IgD-negative memory B cell (primary cell): ENCODE results near the gene MPP1. TPM values are rescaled to one million over a fixed set of nuclear protein-coding genes. Genes with fewer than 3 reads are reported as not detected.
"Not testable (repeated sequence)": the region's sequence is repeated elsewhere in the genome, so short reads cannot be mapped to it uniquely, and the experiment has no call there.

ENCODE experiments used
- H3K27ac Mint-ChIP-seq, 3 donors: one replicate each; pipeline ENCODE4 v1.8.0; 2020 to 2022; ENCODE audit warnings: mild to moderate bottlenecking in 3 of 3, mixed read lengths in 3 of 3, moderate library complexity in 1 of 3
- H3K27me3 Mint-ChIP-seq: one replicate; pipeline ENCODE4 v1.8.0; 2021; ENCODE audit warnings: mixed read lengths
- H3K36me3 Mint-ChIP-seq: one replicate; pipeline ENCODE4 v1.8.0; 2020; ENCODE audit warnings: mild to moderate bottlenecking, mixed read lengths
- H3K4me1 Mint-ChIP-seq, 3 donors: one replicate each; pipeline ENCODE4 v1.8.0; 2020 to 2022; ENCODE audit warnings: mixed read lengths in 3 of 3, mild to moderate bottlenecking in 1 of 3
- H3K4me3 Mint-ChIP-seq, 4 donors: one replicate each; pipeline ENCODE4 v1.8.0; 2020 to 2022; ENCODE audit warnings: mild to moderate bottlenecking in 4 of 4, mixed read lengths in 4 of 4, moderate library complexity in 3 of 4
- H3K9me3 Mint-ChIP-seq, 3 donors: one replicate each; pipeline ENCODE4 v1.8.0; 2020 to 2021; ENCODE audit warnings: mixed read lengths in 3 of 3, mild to moderate bottlenecking in 1 of 3
- polyA plus RNA-seq: library from polyadenylated mRNA; unstranded; fragments of 300-500 nt; fragmentation: Illumina TruSeq; gene quantifications from one replicate; pipeline ENCODE4 v1.2.3, GENCODE V29; 2021

Gene MPP1
- polyA plus RNA-seq, 1 donor from 2014 or later: 9.9 TPM

GRCh38 chrX:154819771-154820341 is 14.6 kb upstream of the MPP1 start:
- Mint-ChIP-seq H3K27me3 (no peaks in the 10 kb centered on the region), H3K27ac (peak overlapping the region; percentile 32 to 84 (median 82)), H3K4me3 (peak overlapping the region; percentile 32 to 92 (median 73))

GRCh38 chrX:154818916-154819770 is 13.9 kb upstream of the MPP1 start:
- H3K27ac Mint-ChIP-seq: peak overlapping the region; percentile 32 to 84 (median 82)
- no peaks in the 10 kb centered on the region for H3K36me3 Mint-ChIP-seq
- H3K4me3 Mint-ChIP-seq: peak overlapping the region; percentile 32 to 92 (median 73)

More at GRCh38 chrX:154819771-154820341, 14.6 kb upstream of the MPP1 start:
- Mint-ChIP-seq H3K36me3 (no peaks in the 10 kb centered on the region), H3K4me1 (peaks cover 15 to 21% (median 16%) of the 10 kb centered on the region in 3 donors), H3K9me3 (peaks cover 0 to 2% (median 0%) of the 10 kb centered on the region in 3 donors)

GRCh38 chrX:154817048-154817618 is 11.8 kb upstream of the MPP1 start:
- H3K36me3 Mint-ChIP-seq, H3K27ac Mint-ChIP-seq, H3K27me3 Mint-ChIP-seq, H3K4me3 Mint-ChIP-seq, H3K9me3 Mint-ChIP-seq: not testable (repeated sequence)
- H3K4me1 Mint-ChIP-seq: peaks cover 12 to 16% (median 13%) of the 10 kb centered on the region in 3 donors

More at GRCh38 chrX:154818916-154819770, 13.9 kb upstream of the MPP1 start:
- Mint-ChIP-seq H3K4me1 (peaks cover 15 to 21% (median 16%) of the 10 kb centered on the region in 3 donors), H3K27me3 (no peaks in the 10 kb centered on the region), H3K9me3 (no peaks in the 10 kb centered on the region)

GRCh38 chrX:154816326-154816898 is 11.1 kb upstream of the MPP1 start:
- peaks cover 12 to 16% (median 13%) of the 10 kb centered on the region in 3 donors for H3K4me1 Mint-ChIP-seq
- H3K36me3 Mint-ChIP-seq, H3K27me3 Mint-ChIP-seq, H3K27ac Mint-ChIP-seq, H3K9me3 Mint-ChIP-seq, H3K4me3 Mint-ChIP-seq: not testable (repeated sequence)

GRCh38 chrX:154815274-154815818 is 10.1 kb upstream of the MPP1 start:
- H3K27me3 Mint-ChIP-seq: no peaks in the 10 kb centered on the region
- H3K4me1 Mint-ChIP-seq: peaks cover 8 to 16% (median 11%) of the 10 kb centered on the region in 3 donors
- H3K27ac Mint-ChIP-seq: no peak overlapping the region
- no peaks in the 10 kb centered on the region for H3K9me3 Mint-ChIP-seq
- H3K4me3 Mint-ChIP-seq: no peak overlapping the region
- no peaks in the 10 kb centered on the region for H3K36me3 Mint-ChIP-seq

- H3K4me1 Mint-ChIP-seq: peaks cover 0 to 1% (median 1%) of the 10 kb centered on the region in 3 donors
- no peaks in the 10 kb centered on the region for H3K36me3 Mint-ChIP-seq
- no peak overlapping the region for H3K4me3 Mint-ChIP-seq
- H3K27ac Mint-ChIP-seq: no peak overlapping the region
- no peaks in the 10 kb centered on the region for H3K9me3 Mint-ChIP-seq
- H3K27me3 Mint-ChIP-seq: no peaks in the 10 kb centered on the region
These were observed 8.5 kb upstream of the MPP1 start for GRCh38 chrX:154813801-154814200.

- no peaks in the 10 kb centered on the region for H3K27me3 Mint-ChIP-seq
- no peaks in the 10 kb centered on the region for H3K36me3 Mint-ChIP-seq
- no peak overlapping the region for H3K4me3 Mint-ChIP-seq
- no peaks in the 10 kb centered on the region for H3K4me1 Mint-ChIP-seq
- H3K27ac Mint-ChIP-seq: no peak overlapping the region
- no peaks in the 10 kb centered on the region for H3K9me3 Mint-ChIP-seq
These were observed 7.2 kb upstream of the MPP1 start for GRCh38 chrX:154812341-154813101.

- no peak overlapping the region for H3K27ac Mint-ChIP-seq
- peaks cover 3% of the 10 kb centered on the region for H3K27me3 Mint-ChIP-seq
- peaks cover 0 to 1% (median 0%) of the 10 kb centered on the region in 3 donors for H3K4me1 Mint-ChIP-seq
- H3K4me3 Mint-ChIP-seq: no peak overlapping the region
- H3K9me3 Mint-ChIP-seq: peaks cover 0 to 5% (median 2%) of the 10 kb centered on the region in 3 donors
- no peaks in the 10 kb centered on the region for H3K36me3 Mint-ChIP-seq
These were observed 4.8 kb upstream of the MPP1 start for GRCh38 chrX:154809939-154810665.

- Mint-ChIP-seq H3K4me1 (peaks cover 0 to 6% (median 4%) of the 10 kb centered on the region in 3 donors), H3K9me3 (peaks cover 0 to 5% (median 2%) of the 10 kb centered on the region in 3 donors), H3K4me3 (no peak overlapping the region), H3K27ac (no peak overlapping the region), H3K36me3 (no peaks in the 10 kb centered on the region), H3K27me3 (peaks cover 3% of the 10 kb centered on the region)
These were observed 1.7 kb upstream of the MPP1 start for GRCh38 chrX:154806837-154807501.

- peaks cover 3% of the 10 kb centered on the region for H3K27me3 Mint-ChIP-seq
- H3K4me3 Mint-ChIP-seq: peak overlapping the region; percentile 62 to 91 (median 86)
- H3K27ac Mint-ChIP-seq: no peak overlapping the region
- no peaks in the 10 kb centered on the region for H3K36me3 Mint-ChIP-seq
- H3K9me3 Mint-ChIP-seq: peaks cover 0 to 5% (median 2%) of the 10 kb centered on the region in 3 donors
- H3K4me1 Mint-ChIP-seq: peaks cover 0 to 8% (median 6%) of the 10 kb centered on the region in 3 donors
These were observed 409 bp upstream of the MPP1 start for GRCh38 chrX:154805696-154806091.

GRCh38 chrX:154804261-154804956 is 876 bp downstream of the MPP1 start:
- peaks cover 3% of the 10 kb centered on the region for H3K27me3 Mint-ChIP-seq
- peak overlapping the region; percentile 62 to 91 (median 80) for H3K4me3 Mint-ChIP-seq
- H3K9me3 Mint-ChIP-seq: peaks cover 0 to 5% (median 2%) of the 10 kb centered on the region in 3 donors
- H3K36me3 Mint-ChIP-seq: peaks cover 2% of the 10 kb centered on the region
- peaks cover 0 to 10% (median 8%) of the 10 kb centered on the region in 3 donors for H3K4me1 Mint-ChIP-seq
- peak overlapping the region in 1 of 3 donors; percentile 76 for H3K27ac Mint-ChIP-seq

- H3K27ac Mint-ChIP-seq: no peak overlapping the region
- H3K4me3 Mint-ChIP-seq: no peak overlapping the region
- H3K4me1 Mint-ChIP-seq: peaks cover 0 to 10% (median 8%) of the 10 kb centered on the region in 3 donors
- peaks cover 2% of the 10 kb centered on the region for H3K36me3 Mint-ChIP-seq
- peaks cover 3% of the 10 kb centered on the region for H3K27me3 Mint-ChIP-seq
- H3K9me3 Mint-ChIP-seq: peaks cover 0 to 5% (median 2%) of the 10 kb centered on the region in 3 donors
These were observed 2.3 kb downstream of the MPP1 start for GRCh38 chrX:154802947-154803346.
